HG03108 (cell line): ENCODE results near the gene MYO16.
"Not testable (repeated sequence)": the region's sequence is repeated elsewhere in the genome, so short reads cannot be mapped to it uniquely, and the experiment has no call there.

ENCODE experiments used
- ATAC-seq: cut with Tn5 transposase; IDR thresholded peaks from one replicate; pipeline ENCODE4 v1.9.1; 2021; ENCODE audit warnings: moderate library complexity; ENCODE audit not compliant: unreplicated experiment

MYO16 gene

GRCh38 chr13:108741930-108742329 is 112.5 kb downstream of the MYO16 start:
- no peak for ATAC-seq

- no peak for ATAC-seq
Observed at GRCh38 chr13:108742701-108743451, 113.5 kb downstream of the MYO16 start.

- no peak for ATAC-seq
Observed at GRCh38 chr13:108743522-108743921, 114.1 kb downstream of the MYO16 start.

- ATAC-seq = no peak
Observed at GRCh38 chr13:108747843-108748242, 118.4 kb downstream of the MYO16 start.

GRCh38 chr13:108752276-108752675 is 122.9 kb downstream of the MYO16 start:
- ATAC-seq = no peak

- ATAC-seq = no peak
Observed at GRCh38 chr13:108755083-108755482, 125.7 kb downstream of the MYO16 start.

- ATAC-seq = no peak
Observed at GRCh38 chr13:108760129-108760528, 130.7 kb downstream of the MYO16 start.

GRCh38 chr13:108760541-108760940 is 131.1 kb downstream of the MYO16 start:
- no peak for ATAC-seq

- ATAC-seq = no peak
Observed at GRCh38 chr13:108768035-108768434, 138.6 kb downstream of the MYO16 start.

- no peak for ATAC-seq
Observed at GRCh38 chr13:108769213-108770070, 140.0 kb downstream of the MYO16 start.

GRCh38 chr13:108775597-108775996 is 146.2 kb downstream of the MYO16 start:
- no peak for ATAC-seq

- no peak for ATAC-seq
Observed at GRCh38 chr13:108776650-108777049, 147.2 kb downstream of the MYO16 start.

- no peak for ATAC-seq
Observed at GRCh38 chr13:108777421-108778420, 148.3 kb downstream of the MYO16 start.

- no peak for ATAC-seq
Observed at GRCh38 chr13:108779308-108779707, 149.9 kb downstream of the MYO16 start.

GRCh38 chr13:108780706-108781105 is 151.3 kb downstream of the MYO16 start:
- no peak for ATAC-seq

GRCh38 chr13:108781312-108781711 is 151.9 kb downstream of the MYO16 start:
- no peak for ATAC-seq

GRCh38 chr13:108782480-108782879 is 153.1 kb downstream of the MYO16 start:
- ATAC-seq = not testable (repeated sequence)

- no peak for ATAC-seq
Observed at GRCh38 chr13:108785844-108786243, 156.4 kb downstream of the MYO16 start.

GRCh38 chr13:108786456-108787200 is 157.2 kb downstream of the MYO16 start:
- no peak for ATAC-seq
